B cell (primary cell): ENCODE data around the gene TYW1. TPM values are rescaled to one million over a fixed set of nuclear protein-coding genes. Genes with fewer than 3 reads are reported as not detected.
"Not testable (repeated sequence)": the region's sequence is repeated elsewhere in the genome, so short reads cannot be mapped to it uniquely, and the experiment has no call there.

Source experiments
- ATAC-seq: fragments of 200-7000 bp; cut with Tn5 transposase; one replicate; pipeline ENCODE4 v1.10.0; 2021; ENCODE audit warnings: low read depth, mild to moderate bottlenecking, moderate number of reproducible peaks, moderate library complexity
- CTCF ChIA-PET: fragments of 350-600 bp; sonication (Branson Sonifier 250); formaldehyde crosslinking; loops from one replicate; lab custom pipeline; 2021; ENCODE audit warnings: antibody characterized with exemption, inconsistent platforms; lab: Charles Lee
- POLR2A ChIA-PET: fragments of 350-600 bp; sonication (Branson Sonifier 250); formaldehyde crosslinking; loops from one replicate; lab custom pipeline; 2021; ENCODE audit warnings: antibody characterized with exemption; lab: Charles Lee
- DNase-seq: peaks from one replicate; pipeline ENCODE4 v3.0.0; 2013
- H2AFZ ChIP-seq: 2 replicates; pipeline ENCODE4 v1.6.1; 2012; ENCODE audit warnings: mild to moderate bottlenecking, low read depth, low read length; ENCODE audit not compliant: insufficient read depth, poor library complexity, severe bottlenecking
- H3K27ac ChIP-seq, 2 donors: 1 replicate in 1 of 2; 2 replicates in 1 of 2; pipeline ENCODE4 v1.5.1; 2012 to 2013; ENCODE audit warnings: low read length in 2 of 2, mild to moderate bottlenecking in 2 of 2, moderate library complexity in 1 of 2
- H3K27me3 ChIP-seq, 4 experiments: fragments of 200-600 bp in 1 of 4; sonication (generic) in 1 of 4; replicated peaks in 1 of 4; 1 replicate in 2 of 4; 2 replicates in 2 of 4; pipeline versions ENCODE4 v1.6.1 to v1.7.0; 2013 to 2016; ENCODE audit warnings: low read length in 3 of 4, mild to moderate bottlenecking in 2 of 4, mixed read lengths in 1 of 4, moderate library complexity in 1 of 4; ENCODE audit not compliant: insufficient read depth in 4 of 4, control insufficient read depth in 3 of 4; ENCODE audit errors: control extremely low read depth in 1 of 4
- H3K36me3 ChIP-seq, 2 experiments: replicated peaks in 1 of 2; 1 replicate in 1 of 2; 2 replicates in 1 of 2; pipeline versions ENCODE4 v1.6.1 to v1.7.1; 2013; ENCODE audit warnings: low read length in 1 of 2; ENCODE audit not compliant: insufficient read depth in 2 of 2, control insufficient read depth in 1 of 2; ENCODE audit errors: control extremely low read depth in 1 of 2, extremely low read depth in 1 of 2
- H3K4me1 ChIP-seq, 2 donors: fragments of 200-600 bp in 1 of 2; sonication (generic) in 1 of 2; 1 replicate in 1 of 2; 2 replicates in 1 of 2; pipeline versions ENCODE4 v1.5.1 to v1.6.1; 2013 to 2017; ENCODE audit warnings: low read length in 2 of 2; ENCODE audit not compliant: control insufficient read depth in 2 of 2, insufficient read depth in 2 of 2
- H3K4me2 ChIP-seq: replicated peaks from 2 replicates; pipeline ENCODE3; 2012; ENCODE audit warnings: mild to moderate bottlenecking, low read depth, low read length; ENCODE audit not compliant: poor library complexity, severe bottlenecking
- H3K4me3 ChIP-seq, 5 experiments: fragments of 200-600 bp in 1 of 5; sonication (generic) in 1 of 5; 1 replicate in 3 of 5; 2 replicates in 2 of 5; pipeline versions ENCODE4 v1.5.1 to v1.7.0; 2011 to 2016; ENCODE audit warnings: low read length in 4 of 5, mild to moderate bottlenecking in 4 of 5, low read depth in 2 of 5, control low read depth in 1 of 5, moderate library complexity in 1 of 5; ENCODE audit not compliant: insufficient read depth in 1 of 5; ENCODE audit errors: control extremely low read depth in 1 of 5, extremely low read depth in 1 of 5
- H3K79me2 ChIP-seq: fragments of 200-600 bp; sonication (generic); one replicate; pipeline ENCODE4 v1.6.0; 2016; ENCODE audit warnings: low read length; ENCODE audit not compliant: control insufficient read depth, insufficient read depth
- H3K9ac ChIP-seq: fragments of 200-600 bp; sonication (generic); 2 replicates; pipeline ENCODE4 v1.6.1; 2017; ENCODE audit warnings: mild to moderate bottlenecking, low read length, moderate library complexity
- H3K9me3 ChIP-seq, 3 donors: one replicate each; pipeline versions ENCODE4 v1.6.1 to v1.7.1; 2013; ENCODE audit warnings: low read length in 2 of 3; ENCODE audit not compliant: control insufficient read depth in 2 of 3, insufficient read depth in 1 of 3; ENCODE audit errors: control extremely low read depth in 1 of 3
- H4K20me1 ChIP-seq: 2 replicates; pipeline ENCODE4 v1.6.0; 2012; ENCODE audit warnings: mild to moderate bottlenecking, low read length; ENCODE audit not compliant: insufficient read depth, control insufficient read depth, poor library complexity, severe bottlenecking
- H3K27ac Mint-ChIP-seq: one replicate; pipeline ENCODE4 v1.8.0; 2021; ENCODE audit warnings: mixed read lengths
- H3K27me3 Mint-ChIP-seq: one replicate; pipeline ENCODE4 v1.8.0; 2021; ENCODE audit warnings: mixed read lengths
- H3K4me1 Mint-ChIP-seq: one replicate; pipeline ENCODE4 v1.8.0; 2021; ENCODE audit warnings: mixed read lengths
- H3K4me3 Mint-ChIP-seq: one replicate; pipeline ENCODE4 v1.8.0; 2021; ENCODE audit warnings: mixed read lengths
- H3K9me3 Mint-ChIP-seq: one replicate; pipeline ENCODE4 v1.8.0; 2022; ENCODE audit warnings: mixed read lengths; ENCODE audit not compliant: insufficient read depth
- WGBS: methylation state at CpG from one replicate; pipeline ENCODE4 v1.1.5; 2013; ENCODE audit warnings: missing lambda C conversion rate; ENCODE audit not compliant: insufficient coverage; 5-methylcytosine and 5-hydroxymethylcytosine counted together
- intact Hi-C: fragments of 100-400 bp; cut with micrococcal nuclease; formaldehyde crosslinking; loops from one replicate; pipeline ENCODE4 v1.10.0; 2022
- polyA plus RNA-seq: library from polyadenylated mRNA; depleted of rRNA; stranded (reverse); fragments of >200 nt; gene quantifications from 2 replicates; pipeline ENCODE4 v1.2.3, GENCODE V29; 2012
- total RNA-seq, 2 donors: library from RNA; stranded (reverse); fragments of 120-200 nt in 1 of 2; gene quantifications; 1 replicate in 1 of 2; 2 replicates in 1 of 2; pipeline versions ENCODE4 v1.2.3 to v1.2.4, GENCODE V29; 2013 to 2022

The TYW1 gene
- total and polyA plus RNA-seq, 2 donors (not counting 1 experiment from before 2014, with no cell fraction given), result 9.4 to 33.6 TPM

DNA sequence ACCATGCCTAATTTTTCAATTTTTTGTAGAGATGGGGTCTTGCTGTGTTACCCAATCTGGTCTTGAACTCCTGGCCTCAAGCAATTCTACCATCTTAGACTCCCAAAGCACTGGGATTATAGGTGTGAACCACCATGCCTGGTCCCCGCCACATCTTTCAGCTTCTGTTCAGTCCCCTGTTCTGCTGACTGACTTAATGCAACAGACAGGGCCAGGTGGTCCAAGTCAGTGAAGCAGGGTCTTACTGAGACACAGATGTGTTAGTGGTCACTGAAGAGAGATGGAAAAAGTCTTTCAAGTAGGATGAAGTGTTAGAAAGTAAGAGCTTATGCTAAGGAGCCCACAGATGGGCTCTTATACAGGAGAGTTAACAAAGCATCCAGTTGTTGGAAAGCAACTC is 246.2 kb downstream of the TYW1 start:
- H3K4me3 ChIP-seq, intact Hi-C loops, CTCF ChIA-PET, H3K4me1 Mint-ChIP-seq, H3K27me3 Mint-ChIP-seq, H3K4me2 ChIP-seq, H3K27ac ChIP-seq, H3K36me3 ChIP-seq, DNase-seq, H3K9me3 ChIP-seq, H3K27ac Mint-ChIP-seq, H3K27me3 ChIP-seq, H3K4me1 ChIP-seq, ATAC-seq, H3K79me2 ChIP-seq, H3K9ac ChIP-seq, POLR2A ChIA-PET, H3K4me3 Mint-ChIP-seq, H3K9me3 Mint-ChIP-seq, H4K20me1 ChIP-seq, H2AFZ ChIP-seq: not testable (repeated sequence)
- WGBS, result no CpG with 5 or more reads among the region's 1 CpG

- ATAC-seq, H3K27ac Mint-ChIP-seq, H3K4me1 Mint-ChIP-seq, H2AFZ ChIP-seq, H3K27ac ChIP-seq, H3K9me3 Mint-ChIP-seq, POLR2A ChIA-PET, DNase-seq, H3K36me3 ChIP-seq, H3K9ac ChIP-seq, H4K20me1 ChIP-seq, H3K27me3 ChIP-seq, H3K4me1 ChIP-seq, H3K4me3 Mint-ChIP-seq, H3K79me2 ChIP-seq, CTCF ChIA-PET, H3K27me3 Mint-ChIP-seq, H3K4me2 ChIP-seq, H3K4me3 ChIP-seq, intact Hi-C loops: not testable (repeated sequence)
- no CpG with 5 or more reads among the region's 5 CpGs for WGBS
- H3K9me3 ChIP-seq, result peaks cover 0 to 31% (median 8%) of the 10 kb centered on the region in 3 donors
Measured at GRCh38 chr7:67248364-67248763, 251.7 kb downstream of the TYW1 start.
